ENCODE measurements around the gene ERN2.
A peak's percentile ranks its signal among the peaks of the same experiment; 100 is the strongest.

The ERN2 gene

GRCh38 chr16:23689442-23690187 lies 23.4 kb downstream of the ERN2 start:
- DNase-seq (ENCODE audit: low read depth in 2 of 2): no peak

DNA sequence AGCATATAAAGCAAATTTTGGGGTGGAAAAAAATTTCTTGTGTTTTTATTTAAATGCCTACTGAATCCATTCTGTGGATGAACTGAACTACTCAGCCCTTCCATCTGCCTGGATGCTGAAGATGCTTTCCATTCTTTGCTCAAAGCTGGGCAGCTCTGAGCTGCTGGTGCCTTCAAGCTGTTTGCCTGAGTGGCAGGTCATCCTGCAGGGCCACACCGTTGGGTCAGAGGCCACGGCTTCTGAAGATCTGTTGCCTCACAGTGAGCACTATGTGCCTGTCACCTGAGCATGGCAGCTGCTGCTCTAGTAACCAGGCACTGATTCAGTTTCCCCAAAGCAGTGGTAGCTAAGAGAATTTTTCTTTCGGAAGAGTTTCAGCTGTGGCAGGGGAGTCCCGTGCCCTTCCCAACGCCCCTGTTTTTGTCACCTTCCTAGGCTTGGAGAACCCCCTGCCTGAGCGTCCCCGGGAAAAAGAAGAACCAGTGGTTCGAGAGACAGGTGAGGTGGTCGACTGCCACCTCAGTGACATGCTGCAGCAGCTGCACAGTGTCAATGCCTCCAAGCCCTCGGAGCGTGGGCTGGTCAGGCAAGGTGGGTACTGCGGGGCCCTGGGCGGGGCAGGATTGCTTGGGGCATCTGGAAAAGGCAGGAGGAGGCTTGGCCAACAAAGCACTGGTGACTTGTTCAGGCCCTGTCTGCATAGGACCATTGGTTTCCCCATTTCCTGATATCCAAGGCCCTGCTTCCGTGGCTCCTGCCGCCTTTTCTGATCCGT lies 25.8 kb downstream of the ERN2 start:
- no peak for DNase-seq (ENCODE audit: low read depth in 2 of 2)

DNA sequence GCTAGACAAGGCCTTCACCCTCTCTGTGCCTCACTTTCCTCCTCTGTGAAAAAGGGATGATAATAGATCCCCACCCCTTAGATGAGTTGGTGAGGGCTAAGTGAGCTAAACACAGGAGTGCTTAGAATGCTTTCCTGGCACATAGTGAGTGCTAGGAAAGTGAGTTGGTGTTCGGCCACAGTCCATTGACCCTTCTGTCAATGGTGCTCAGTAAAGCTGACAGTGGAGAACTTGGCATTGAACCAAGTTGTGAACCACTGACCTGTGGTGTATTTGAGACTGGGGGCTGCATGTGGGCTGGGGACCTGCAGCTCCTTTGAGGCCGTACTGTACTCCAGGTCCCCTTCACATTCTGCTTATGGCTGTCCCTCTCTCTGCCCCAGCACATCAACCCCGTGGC lies 29.5 kb downstream of the ERN2 start:
- no peak for DNase-seq (ENCODE audit: low read depth in 2 of 2)

DNA sequence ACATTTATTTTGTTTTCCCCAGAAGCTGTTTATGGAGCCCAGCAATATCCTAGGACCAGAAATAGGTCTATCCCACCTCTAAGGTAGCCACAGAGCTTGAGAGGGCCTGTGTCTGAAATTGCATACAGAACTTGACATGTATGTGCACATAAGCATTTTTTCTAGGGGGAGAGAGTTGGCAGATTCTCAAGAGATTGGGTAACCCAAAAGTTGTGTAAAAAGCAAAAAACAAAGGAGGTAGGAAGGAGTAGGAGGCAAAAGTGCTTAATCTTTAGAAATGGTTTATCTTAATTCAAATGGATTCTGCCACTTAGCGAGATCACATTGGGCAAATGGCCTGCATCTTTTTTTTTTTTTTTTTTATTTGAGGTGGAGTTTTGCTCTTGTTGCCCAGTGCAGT lies 30.8 kb downstream of the ERN2 start:
- DNase-seq (ENCODE audit: low read depth in 2 of 2): no peak

GRCh38 chr16:23679986-23680336 lies 33.1 kb downstream of the ERN2 start:
- no peak for DNase-seq (ENCODE audit: low read depth in 2 of 2)

DNA sequence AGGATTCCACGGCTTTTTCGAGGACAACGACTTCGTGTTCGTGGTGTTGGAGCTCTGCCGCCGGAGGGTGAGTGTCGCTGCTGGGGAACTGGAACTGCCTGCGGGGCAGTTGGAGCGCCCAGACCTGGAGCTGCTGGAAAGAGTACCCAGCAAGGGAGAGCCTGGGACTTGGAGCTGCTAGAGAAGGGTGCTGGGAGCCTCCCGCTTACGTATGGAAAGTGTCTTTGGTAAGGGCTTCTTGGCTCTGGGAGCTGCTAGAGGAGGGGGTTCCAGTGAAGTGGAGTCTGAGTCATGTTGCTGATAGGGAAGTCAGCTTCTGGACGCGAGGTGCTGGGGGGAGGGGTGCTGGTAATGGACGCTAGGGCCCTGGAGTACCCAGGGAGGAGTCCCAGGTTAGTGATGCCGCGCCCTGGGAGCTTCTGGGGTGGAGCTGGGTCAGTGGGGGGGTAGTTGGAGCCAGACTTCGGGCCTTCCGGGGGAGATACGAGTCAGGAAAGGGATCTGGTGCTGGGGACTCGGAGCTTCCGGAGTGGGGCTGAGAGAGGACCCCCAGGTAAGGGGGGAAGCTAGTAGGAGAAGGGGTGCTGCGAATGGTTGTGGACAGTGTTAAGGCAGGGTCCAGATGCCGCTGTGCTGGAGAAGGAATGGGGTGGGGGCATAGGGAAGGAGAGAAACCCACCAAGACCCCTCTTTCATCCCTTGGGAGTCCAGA lies 33.6 kb downstream of the ERN2 start:
- DNase-seq (ENCODE audit: low read depth in 2 of 2): no peak

DNA sequence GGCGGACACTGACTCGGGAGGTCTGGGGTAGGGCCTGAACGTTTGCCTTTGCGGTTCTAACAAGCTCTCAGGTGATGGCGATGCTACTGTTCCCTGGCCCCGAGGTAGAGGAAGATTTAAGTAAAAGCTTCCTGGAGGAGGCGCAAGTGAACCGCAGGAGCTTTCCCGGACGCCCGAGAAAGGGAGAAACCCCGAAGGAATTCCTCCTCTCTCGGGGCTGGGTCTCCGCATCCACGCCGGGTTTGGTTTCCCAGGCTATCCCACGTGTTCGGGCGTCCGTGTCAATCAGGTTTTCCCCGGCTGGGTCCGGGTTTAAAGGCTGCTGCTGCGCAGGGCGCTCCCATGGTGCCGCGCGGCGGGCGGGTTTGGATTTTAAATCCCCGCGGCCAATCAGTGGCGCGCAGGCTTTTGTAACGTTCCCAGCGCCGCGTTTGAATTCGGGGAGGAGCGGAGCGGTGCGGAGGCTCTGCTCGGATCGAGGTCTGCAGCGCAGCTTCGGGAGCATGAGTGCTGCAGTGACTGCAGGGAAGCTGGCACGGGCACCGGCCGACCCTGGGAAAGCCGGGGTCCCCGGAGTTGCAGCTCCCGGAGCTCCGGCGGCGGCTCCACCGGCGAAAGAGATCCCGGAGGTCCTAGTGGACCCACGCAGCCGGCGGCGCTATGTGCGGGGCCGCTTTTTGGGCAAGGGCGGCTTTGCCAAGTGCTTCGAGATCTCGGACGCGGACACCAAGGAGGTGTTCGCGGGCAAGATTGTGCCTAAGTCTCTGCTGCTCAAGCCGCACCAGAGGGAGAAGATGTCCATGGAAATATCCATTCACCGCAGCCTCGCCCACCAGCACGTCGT lies 34.4 kb downstream of the ERN2 start, which contains the start of gene PLK1:
PLK1 (plus strand) TSS at position 460 of the 844 bp plus-strand sequence; CDS start at position 504, 44 bp downstream.
- DNase-seq (ENCODE audit: low read depth in 2 of 2): peak; percentile 61 to 80

GRCh38 chr16:23676924-23677480 lies 36.0 kb downstream of the ERN2 start:
- DNase-seq (ENCODE audit: low read depth in 2 of 2): no peak

DNA sequence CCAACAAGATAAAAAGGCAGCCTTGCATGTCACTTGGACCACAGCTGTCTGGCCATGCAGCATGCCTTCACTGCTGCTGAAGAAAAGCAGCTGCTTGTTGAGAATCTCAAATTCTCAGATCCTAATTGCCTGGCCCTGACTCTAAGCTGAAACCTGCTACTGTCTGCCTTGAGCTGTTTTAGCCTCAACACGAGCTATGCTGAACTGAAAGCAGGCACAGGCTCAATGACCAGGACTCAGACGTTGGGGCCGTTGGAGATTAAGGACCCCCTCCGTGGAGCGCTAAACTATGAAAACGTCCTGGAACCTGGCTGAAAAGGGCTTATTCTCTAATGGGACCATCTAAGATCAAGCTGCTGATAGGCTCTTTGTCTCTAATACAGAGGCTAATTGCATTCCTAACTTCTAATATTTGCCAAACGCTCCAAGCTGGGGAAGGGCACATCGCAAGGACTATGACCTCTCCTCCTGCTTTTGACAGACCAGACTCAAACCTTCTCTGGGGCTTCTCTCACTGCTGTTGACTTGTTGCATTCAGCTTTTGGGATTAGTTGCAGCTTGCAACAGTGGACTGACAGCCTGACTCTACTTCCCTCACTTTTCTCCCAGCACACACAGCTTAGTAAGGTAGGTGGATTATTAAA lies 38.9 kb downstream of the ERN2 start:
- DNase-seq (ENCODE audit: low read depth in 2 of 2): no peak

DNA sequence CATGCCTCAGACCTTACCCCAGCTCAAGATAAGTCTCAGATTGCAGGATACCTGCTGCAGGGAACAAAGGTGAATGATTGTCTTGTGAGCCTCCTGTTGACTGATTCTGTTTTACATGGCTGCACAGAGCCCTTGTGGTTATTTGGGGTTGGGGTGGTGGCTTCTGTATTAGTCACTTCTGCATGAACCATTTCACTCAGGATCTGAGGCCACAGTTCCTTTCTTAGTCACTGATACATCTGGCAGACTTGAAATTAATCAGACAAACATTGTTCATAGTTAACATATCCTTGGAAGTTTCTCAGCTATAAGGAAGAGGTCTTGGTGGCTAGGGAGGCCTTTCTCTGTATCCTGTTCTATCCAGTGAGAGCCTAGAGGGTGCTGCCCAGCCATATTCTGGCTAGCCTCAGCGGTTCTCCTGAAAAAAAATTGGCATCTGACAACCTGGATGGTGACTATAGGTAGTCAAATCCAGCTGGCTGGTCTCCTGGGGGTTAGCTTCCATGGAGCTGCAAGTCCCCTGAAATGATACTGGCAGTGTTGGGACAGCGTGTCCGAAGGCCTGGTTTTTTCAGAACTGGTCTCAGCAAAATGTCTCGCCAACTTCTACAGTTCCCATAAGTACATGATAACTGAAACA lies 42.8 kb downstream of the ERN2 start:
- DNase-seq (ENCODE audit: low read depth in 2 of 2): peak in 1 of 2 donors; percentile 14

- DNase-seq (ENCODE audit: low read depth in 2 of 2): no peak
Observed at GRCh38 chr16:23668873-23669272, 44.1 kb downstream of the ERN2 start.

DNA sequence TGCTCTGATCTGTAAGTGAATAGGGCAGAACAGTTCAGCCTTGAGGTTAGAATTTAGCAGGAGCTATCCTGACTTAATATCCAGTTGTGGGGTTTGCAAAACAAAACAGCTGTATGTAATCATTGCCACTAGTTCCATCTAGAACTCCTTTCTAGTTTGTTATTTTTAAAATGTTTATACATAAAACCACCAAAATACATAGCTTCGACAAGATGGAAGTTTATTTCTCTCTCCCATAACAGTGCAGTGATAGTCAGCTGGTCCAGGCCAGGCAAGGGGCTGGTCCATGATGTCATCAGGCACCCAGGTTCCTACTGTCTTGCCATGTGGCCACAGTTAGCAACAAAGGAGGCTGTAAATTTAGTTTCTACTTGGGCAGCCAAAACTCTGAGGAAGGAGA lies 44.8 kb downstream of the ERN2 start:
- DNase-seq (ENCODE audit: low read depth in 2 of 2): no peak

GRCh38 chr16:23667355-23667659 lies 45.7 kb downstream of the ERN2 start:
- no peak for DNase-seq (ENCODE audit: low read depth in 2 of 2)

DNA sequence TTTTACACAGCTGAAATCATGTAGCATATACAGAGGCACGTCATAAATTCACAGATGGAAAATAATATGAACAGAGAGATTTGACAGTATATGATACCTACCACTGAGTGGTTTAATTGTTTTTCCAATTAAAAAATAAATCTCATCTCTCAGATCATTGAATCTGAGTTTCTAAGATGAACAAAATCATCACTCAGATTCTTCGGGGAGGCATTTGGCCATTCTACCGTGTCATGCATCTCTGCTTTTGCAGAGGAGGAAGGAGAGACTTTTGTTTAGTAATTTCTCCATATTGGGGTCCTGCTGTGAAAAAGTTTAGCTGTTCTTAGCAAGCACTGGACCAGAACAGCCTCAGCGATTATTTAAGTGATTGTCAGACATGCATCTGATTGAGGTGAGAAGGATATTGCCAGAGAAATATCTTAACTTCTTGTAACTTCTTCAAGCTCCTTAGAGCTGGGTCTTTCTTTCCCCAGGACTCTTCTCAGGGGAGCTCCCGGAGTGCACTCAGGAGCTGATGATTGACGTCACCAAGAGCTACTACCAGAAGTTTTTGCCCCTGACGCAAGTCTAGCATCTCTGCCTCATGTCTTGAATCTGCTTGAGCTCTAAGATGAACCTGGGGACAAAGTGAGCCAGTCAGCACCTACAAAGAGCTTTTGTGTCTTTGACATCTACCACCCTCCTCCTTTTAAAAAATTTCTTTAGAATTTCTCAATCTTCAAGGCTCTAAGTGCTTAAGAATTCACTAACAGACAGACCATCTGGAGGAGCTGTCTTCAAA lies 46.3 kb downstream of the ERN2 start:
- no peak for DNase-seq (ENCODE audit: low read depth in 2 of 2)

- no peak for DNase-seq (ENCODE audit: low read depth in 2 of 2)
Observed at GRCh38 chr16:23663918-23664317, 49.1 kb downstream of the ERN2 start.

DNA sequence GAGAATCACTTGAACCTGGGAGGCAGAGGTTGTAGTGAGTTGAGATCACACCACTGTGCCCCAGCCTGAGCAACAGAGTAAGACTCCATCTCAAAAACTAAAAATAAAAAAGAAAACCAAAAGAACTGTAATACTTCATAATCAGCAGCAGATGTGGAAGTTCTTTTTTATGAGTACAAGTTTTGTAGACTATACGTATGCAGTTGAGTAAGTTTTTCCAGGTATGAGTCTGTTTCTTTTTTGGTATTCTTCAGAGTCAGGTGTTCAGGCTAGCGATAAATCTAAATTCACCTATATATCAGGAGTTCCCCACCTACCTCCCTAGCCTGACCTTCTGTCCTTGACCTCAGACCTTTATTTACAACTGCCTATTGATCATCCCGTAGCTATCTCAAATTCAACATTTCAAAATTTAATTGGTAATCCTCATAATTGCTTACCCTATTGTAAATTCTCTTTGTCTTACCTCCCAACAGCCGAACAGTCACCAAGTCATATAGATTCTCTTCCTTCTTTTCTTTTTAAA lies 61.0 kb downstream of the ERN2 start:
- DNase-seq (ENCODE audit: low read depth in 2 of 2): no peak

DNA sequence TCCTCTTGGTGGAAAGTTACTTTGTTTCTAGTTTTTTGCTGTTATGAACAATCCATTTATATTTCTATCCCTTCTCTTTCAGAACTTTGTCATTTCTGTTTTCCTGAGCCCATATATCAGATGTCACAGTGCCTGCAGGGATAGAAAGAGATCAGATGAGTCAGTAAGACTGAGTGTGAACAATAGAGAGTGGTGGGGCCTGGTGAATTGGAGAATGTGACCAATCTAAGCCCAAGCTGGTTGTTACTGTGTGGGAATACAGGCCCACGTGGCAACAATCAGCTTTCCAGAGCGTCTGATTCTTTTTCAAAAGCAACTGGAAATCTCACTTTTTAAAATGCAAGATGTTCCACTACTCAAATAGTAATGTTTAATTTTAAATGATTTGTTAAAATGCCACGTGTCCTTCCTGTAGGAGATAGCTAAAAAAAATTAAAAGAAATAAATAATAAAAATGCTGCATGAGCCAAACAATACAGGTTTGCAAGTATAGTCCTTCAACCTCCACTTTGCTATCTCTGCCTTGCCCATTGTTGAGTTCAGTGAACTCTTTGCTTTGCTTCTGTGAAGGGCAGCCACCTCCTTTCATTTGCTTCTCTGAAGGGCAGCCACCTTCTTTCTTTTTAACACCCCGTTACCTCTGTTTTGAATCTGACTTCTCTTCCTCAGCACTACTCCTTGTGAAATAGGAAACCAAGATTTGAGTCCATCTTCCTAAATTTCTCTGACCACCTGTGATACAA lies 62.2 kb downstream of the ERN2 start:
- DNase-seq (ENCODE audit: low read depth in 2 of 2): no peak

DNA sequence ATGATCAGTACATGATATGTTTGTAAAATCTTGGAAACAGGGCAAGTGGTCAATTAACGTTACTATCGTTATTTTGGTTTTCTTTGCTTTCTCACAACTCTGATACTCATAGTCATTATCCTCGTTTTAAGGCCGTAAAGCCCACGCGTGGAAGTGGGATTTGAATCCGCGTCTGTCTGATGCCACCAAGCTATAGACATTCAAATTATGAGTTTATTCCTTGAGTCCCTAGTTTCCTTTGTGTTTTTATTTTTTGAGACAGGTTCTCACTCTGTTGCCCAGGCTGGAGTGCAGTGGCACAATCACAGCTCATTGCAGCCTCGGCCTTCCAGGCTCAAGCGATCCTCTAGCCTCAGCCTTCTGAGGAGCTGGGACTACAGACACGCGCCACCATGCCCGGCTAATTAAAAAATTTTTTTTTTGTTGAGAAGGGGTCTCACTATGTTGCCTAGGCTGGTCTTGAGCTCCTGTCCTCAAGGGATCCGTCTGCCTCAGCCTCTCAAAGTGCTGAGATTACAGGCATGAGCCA lies 70.7 kb downstream of the ERN2 start:
- no peak for DNase-seq (ENCODE audit: low read depth in 2 of 2)
